Measurements from ENCODE around the gene SPO11.

GRCh38 chr20:57301026-57301425 lies 28.6 kb upstream of the SPO11 start:
- TF ChIP-seq POLR2A (IDR thresholded peaks at IDR 0.05) (no peak), EP300 (IDR thresholded peaks at IDR 0.05) (no peak)
- TF ChIP-seq, protein P1, sequence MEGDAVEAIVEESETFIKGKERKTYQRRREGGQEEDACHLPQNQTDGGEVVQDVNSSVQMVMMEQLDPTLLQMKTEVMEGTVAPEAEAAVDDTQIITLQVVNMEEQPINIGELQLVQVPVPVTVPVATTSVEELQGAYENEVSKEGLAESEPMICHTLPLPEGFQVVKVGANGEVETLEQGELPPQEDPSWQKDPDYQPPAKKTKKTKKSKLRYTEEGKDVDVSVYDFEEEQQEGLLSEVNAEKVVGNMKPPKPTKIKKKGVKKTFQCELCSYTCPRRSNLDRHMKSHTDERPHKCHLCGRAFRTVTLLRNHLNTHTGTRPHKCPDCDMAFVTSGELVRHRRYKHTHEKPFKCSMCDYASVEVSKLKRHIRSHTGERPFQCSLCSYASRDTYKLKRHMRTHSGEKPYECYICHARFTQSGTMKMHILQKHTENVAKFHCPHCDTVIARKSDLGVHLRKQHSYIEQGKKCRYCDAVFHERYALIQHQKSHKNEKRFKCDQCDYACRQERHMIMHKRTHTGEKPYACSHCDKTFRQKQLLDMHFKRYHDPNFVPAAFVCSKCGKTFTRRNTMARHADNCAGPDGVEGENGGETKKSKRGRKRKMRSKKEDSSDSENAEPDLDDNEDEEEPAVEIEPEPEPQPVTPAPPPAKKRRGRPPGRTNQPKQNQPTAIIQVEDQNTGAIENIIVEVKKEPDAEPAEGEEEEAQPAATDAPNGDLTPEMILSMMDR (IDR thresholded peaks at IDR 0.05), result no peak

Data from tibial nerve (tissue), 4 donors.